Smooth muscle cell (in vitro differentiated cells): ENCODE data around the gene HEG1. TPM values are rescaled to one million over a fixed set of nuclear protein-coding genes. Genes with fewer than 3 reads are reported as not detected.

Experiments
- DNase-seq: peaks from one replicate; lab custom pipeline; 2025; ENCODE audit not compliant: unreplicated experiment; lab: John Stamatoyannopoulos, UW
- H2AFZ ChIP-seq: fragments of 200-600 bp; sonication (generic); 2 replicates; pipeline ENCODE4 v1.6.0; 2016; ENCODE audit warnings: antibody characterized with exemption, low read depth, mild to moderate bottlenecking
- H3F3A ChIP-seq: fragments of 200-600 bp; sonication (generic); 2 replicates; pipeline ENCODE4 v1.6.0; 2017; ENCODE audit warnings: antibody characterized with exemption, low read depth
- H3K27ac ChIP-seq: fragments of 200-600 bp; sonication (generic); 2 replicates; pipeline ENCODE4 v1.5.1; 2016; ENCODE audit warnings: low read depth, mild to moderate bottlenecking
- H3K27me3 ChIP-seq: fragments of 200-600 bp; sonication (generic); 2 replicates; pipeline ENCODE4 v1.6.1; 2016; ENCODE audit warnings: low read depth, mild to moderate bottlenecking
- H3K36me3 ChIP-seq: fragments of 200-600 bp; sonication (generic); 2 replicates; pipeline ENCODE4 v1.5.1; 2016; ENCODE audit warnings: low read depth
- H3K4me1 ChIP-seq: fragments of 200-600 bp; sonication (generic); 2 replicates; pipeline ENCODE4 v1.5.1; 2016; ENCODE audit warnings: low read depth
- H3K4me2 ChIP-seq: fragments of 200-600 bp; sonication (generic); 2 replicates; pipeline ENCODE4 v1.6.0; 2016; ENCODE audit warnings: mild to moderate bottlenecking
- H3K4me3 ChIP-seq: fragments of 200-600 bp; sonication (generic); 2 replicates; pipeline ENCODE4 v1.5.1; 2016; ENCODE audit warnings: mild to moderate bottlenecking
- H3K79me2 ChIP-seq: fragments of 200-600 bp; sonication (generic); 2 replicates; pipeline ENCODE4 v1.6.0; 2016; ENCODE audit warnings: low read depth, mild to moderate bottlenecking
- H3K9ac ChIP-seq: fragments of 200-600 bp; sonication (generic); 2 replicates; pipeline ENCODE4 v1.6.0; 2016; ENCODE audit warnings: low read depth
- H3K9me3 ChIP-seq: fragments of 200-600 bp; sonication (generic); replicated peaks from 2 replicates; pipeline ENCODE4 v1.5.1; 2016; ENCODE audit warnings: low read depth
- H4K20me1 ChIP-seq: fragments of 200-600 bp; sonication (generic); 2 replicates; pipeline ENCODE4 v1.6.0; 2016; ENCODE audit warnings: low read depth
- WGBS: methylation state at CpG from one replicate; pipeline ENCODE4 v1.1.7; 2016; ENCODE audit warnings: low lambda C conversion rate; 5-methylcytosine and 5-hydroxymethylcytosine counted together
- polyA plus RNA-seq: library from polyadenylated mRNA; unstranded; fragments of >200 nt; fragmentation: Nextera tagmentation; extraction: Ambion mirVana; gene quantifications from 2 replicates; pipeline ENCODE4 v1.2.1, GENCODE V29; 2016
- total RNA-seq: library from RNA; depleted of rRNA; stranded (reverse); fragments of >200 nt; gene quantifications from 2 replicates; pipeline ENCODE4 v1.2.3, GENCODE V29; 2014
- TF ChIP-seq, protein P1 (sequence below): fragments of 200-600 bp; sonication (generic); IDR thresholded peaks from 2 replicates; pipeline ENCODE4 v1.5.1; 2017; ENCODE audit warnings: borderline replicate concordance, mild to moderate bottlenecking, antibody characterized with exemption; ENCODE audit not compliant: insufficient read depth, poor library complexity, severe bottlenecking

HEG1 gene
- total and polyA plus RNA-seq, 2 experiments from 2014 or later, result 28.0 to 50.3 TPM

DNA sequence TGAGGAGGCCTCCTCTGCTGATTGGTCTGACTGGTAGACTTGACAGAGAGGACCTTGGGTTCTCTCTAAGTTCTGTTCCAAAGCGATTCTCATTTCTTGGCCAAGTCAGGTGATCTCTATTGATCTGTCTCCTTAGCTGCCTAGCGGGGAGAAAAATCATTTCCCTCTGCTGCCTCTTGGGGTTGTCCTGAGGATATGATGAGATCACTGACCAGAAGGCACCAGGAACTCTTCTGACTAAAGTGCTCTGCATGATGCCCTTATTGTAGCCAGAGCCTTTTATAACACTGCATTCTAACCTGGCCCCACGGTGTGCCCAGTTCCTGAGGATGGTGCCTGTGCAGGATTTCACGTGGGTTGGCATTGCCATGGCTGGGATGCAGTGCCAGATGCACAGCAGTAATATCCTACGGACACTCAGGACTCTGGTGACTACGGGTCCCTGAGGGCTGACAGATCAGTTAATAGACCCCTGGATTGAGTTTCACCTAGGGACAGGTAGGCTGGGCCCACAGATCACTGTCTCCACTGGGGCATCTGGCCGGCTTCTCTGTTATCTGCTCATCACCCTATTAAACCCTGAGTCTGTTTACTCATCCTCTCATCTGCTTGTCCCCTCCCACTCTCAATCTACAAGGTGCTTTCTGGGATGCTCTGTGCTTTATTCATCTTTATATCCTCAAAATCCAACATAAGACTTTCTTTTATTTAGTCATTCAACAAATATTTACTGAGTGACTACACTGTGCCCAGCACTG lies 3.9 kb upstream of the HEG1 start:
- peaks cover 10% of the 10 kb centered on the region for H3K4me1 ChIP-seq
- H3K79me2 ChIP-seq, result peaks cover 7% of the 10 kb centered on the region
- peaks cover 15% of the 10 kb centered on the region for H3F3A ChIP-seq
- H3K4me2 ChIP-seq, result no peak overlapping the region
- H3K36me3 ChIP-seq, result no peaks in the 10 kb centered on the region
- no peak overlapping the region for H3K27ac ChIP-seq
- H3K27me3 ChIP-seq, result no peaks in the 10 kb centered on the region
- DNase-seq, result no peak
- H3K9ac ChIP-seq, result no peak overlapping the region
- no peak overlapping the region for H3K4me3 ChIP-seq
- TF ChIP-seq, protein P1, sequence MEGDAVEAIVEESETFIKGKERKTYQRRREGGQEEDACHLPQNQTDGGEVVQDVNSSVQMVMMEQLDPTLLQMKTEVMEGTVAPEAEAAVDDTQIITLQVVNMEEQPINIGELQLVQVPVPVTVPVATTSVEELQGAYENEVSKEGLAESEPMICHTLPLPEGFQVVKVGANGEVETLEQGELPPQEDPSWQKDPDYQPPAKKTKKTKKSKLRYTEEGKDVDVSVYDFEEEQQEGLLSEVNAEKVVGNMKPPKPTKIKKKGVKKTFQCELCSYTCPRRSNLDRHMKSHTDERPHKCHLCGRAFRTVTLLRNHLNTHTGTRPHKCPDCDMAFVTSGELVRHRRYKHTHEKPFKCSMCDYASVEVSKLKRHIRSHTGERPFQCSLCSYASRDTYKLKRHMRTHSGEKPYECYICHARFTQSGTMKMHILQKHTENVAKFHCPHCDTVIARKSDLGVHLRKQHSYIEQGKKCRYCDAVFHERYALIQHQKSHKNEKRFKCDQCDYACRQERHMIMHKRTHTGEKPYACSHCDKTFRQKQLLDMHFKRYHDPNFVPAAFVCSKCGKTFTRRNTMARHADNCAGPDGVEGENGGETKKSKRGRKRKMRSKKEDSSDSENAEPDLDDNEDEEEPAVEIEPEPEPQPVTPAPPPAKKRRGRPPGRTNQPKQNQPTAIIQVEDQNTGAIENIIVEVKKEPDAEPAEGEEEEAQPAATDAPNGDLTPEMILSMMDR, result no peak
- H4K20me1 ChIP-seq, result peaks cover 5% of the 10 kb centered on the region
- H3K9me3 ChIP-seq, result no peaks in the 10 kb centered on the region
- 70% methylated on average over 7 of the region's 7 CpGs for WGBS
- H2AFZ ChIP-seq, result no peak overlapping the region

DNA sequence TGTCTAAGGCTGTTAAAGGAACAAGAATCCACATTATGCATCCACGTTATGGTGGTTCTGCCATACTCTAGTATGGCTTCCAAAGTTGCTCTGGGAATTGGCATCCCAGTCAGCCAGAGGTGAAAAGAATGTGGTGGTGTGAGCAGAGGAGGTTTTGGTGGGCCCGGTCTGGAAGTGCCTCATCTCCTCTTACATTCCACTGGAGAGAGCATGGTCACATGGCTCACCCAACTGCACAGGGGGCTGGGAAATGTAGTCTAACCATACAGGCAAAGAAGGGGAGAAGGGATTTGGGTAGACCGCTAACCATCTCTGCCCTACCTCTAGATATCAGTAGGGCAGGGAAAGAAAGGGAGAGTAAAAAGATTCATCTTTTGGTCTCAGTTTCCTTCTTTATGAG lies 3.2 kb upstream of the HEG1 start:
- Histone ChIP-seq H3K4me2 (no peak overlapping the region), H3K4me3 (no peak overlapping the region), H3K27ac (no peak overlapping the region), H3K9me3 (no peaks in the 10 kb centered on the region), H3F3A (peaks cover 21% of the 10 kb centered on the region), H2AFZ (no peak overlapping the region), H3K4me1 (peaks cover 16% of the 10 kb centered on the region), H4K20me1 (peaks cover 11% of the 10 kb centered on the region), H3K79me2 (peaks cover 14% of the 10 kb centered on the region), H3K36me3 (no peaks in the 10 kb centered on the region), H3K27me3 (no peaks in the 10 kb centered on the region), H3K9ac (no peak overlapping the region)
- DNase-seq, result no peak
- WGBS, result 79% methylated on average over 3 of the region's 3 CpGs
- TF ChIP-seq, protein P1, result no peak

DNA sequence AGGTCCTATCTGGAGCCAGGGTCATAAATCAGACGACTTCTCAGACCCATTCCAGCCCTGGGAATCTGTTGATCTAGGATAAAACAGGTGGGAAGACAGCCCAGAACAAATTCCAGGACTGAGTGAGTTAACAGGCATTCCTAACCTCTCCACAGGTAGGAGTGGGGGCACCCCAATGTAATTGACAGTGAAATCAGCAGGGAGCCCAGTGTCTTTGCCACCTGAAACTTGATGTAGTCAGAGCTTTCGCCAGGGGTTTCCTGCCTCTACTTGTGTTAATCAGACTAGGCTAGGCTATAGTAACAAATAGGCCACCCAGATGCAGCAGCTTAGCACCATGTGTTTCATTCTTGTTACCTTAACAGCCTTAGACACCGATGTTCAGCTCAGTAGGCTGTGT lies 2.7 kb upstream of the HEG1 start:
- Histone ChIP-seq H3F3A (peaks cover 25% of the 10 kb centered on the region), H3K27ac (no peak overlapping the region), H3K9ac (no peak overlapping the region), H2AFZ (no peak overlapping the region), H3K4me1 (peaks cover 20% of the 10 kb centered on the region), H3K4me2 (no peak overlapping the region), H3K36me3 (no peaks in the 10 kb centered on the region), H3K79me2 (peaks cover 19% of the 10 kb centered on the region), H4K20me1 (peaks cover 15% of the 10 kb centered on the region), H3K27me3 (no peaks in the 10 kb centered on the region), H3K9me3 (no peaks in the 10 kb centered on the region), H3K4me3 (no peak overlapping the region)
- WGBS, result 72% methylated on average over 3 of the region's 3 CpGs
- no peak for DNase-seq
- TF ChIP-seq, protein P1, result no peak
